Stimulated activated naive CD8-positive, alpha-beta T cell treated with anti-CD3 and anti-CD28 coated beads, Interleukin-15, amount 100 ng/mL, for 72 hours (primary cell): ENCODE measurements around the gene HAND2.

Experiments
- ATAC-seq: fragments of 150-1000 bp; cut with Tn5 transposase; 2 replicates; pipeline ENCODE4 v1.10.0; 2021; ENCODE audit warnings: mild to moderate bottlenecking, moderate library complexity
- DNase-seq, 2 donors: peaks; one replicate each; pipeline ENCODE4 v3.0.0; 2021 to 2022
- H3K27ac Mint-ChIP-seq, 2 donors: one replicate each; pipeline ENCODE4 v1.8.0; 2022; ENCODE audit warnings: mild to moderate bottlenecking in 2 of 2, mixed read lengths in 2 of 2, moderate library complexity in 2 of 2
- H3K27me3 Mint-ChIP-seq: one replicate; pipeline ENCODE4 v1.8.0; 2022; ENCODE audit warnings: mixed read lengths
- H3K4me1 Mint-ChIP-seq: one replicate; pipeline ENCODE4 v1.8.0; 2022; ENCODE audit warnings: mild to moderate bottlenecking, mixed read lengths
- H3K4me3 Mint-ChIP-seq, 2 donors: one replicate each; pipeline ENCODE4 v1.8.0; 2022; ENCODE audit warnings: mild to moderate bottlenecking in 2 of 2, mixed read lengths in 2 of 2, moderate library complexity in 1 of 2
- H3K9me3 Mint-ChIP-seq, 2 donors: one replicate each; pipeline ENCODE4 v1.8.0; 2022; ENCODE audit warnings: mixed read lengths in 2 of 2

Gene HAND2

DNA sequence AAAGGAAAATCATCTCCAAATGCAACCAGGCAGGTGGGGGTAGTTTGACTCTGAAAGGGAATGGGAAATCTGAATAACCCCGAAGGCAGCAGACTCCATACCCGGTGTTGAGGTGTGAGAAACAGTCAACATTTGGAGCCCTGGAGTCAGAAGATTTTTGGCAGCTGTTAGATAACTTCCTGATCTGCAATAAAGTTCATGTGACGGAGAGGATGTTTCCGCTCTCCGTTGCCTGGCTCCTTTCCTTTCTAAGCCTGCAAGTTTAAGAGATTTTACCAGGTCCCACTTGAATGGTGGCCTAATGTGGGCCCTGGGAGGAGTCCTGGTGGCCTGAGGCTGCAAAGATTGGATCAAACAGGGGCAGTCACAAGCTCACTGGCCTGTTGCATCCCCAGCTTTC is 27.7 kb downstream of the HAND2 start:
- no peak overlapping the region for H3K4me3 Mint-ChIP-seq
- peaks cover 30% of the 10 kb centered on the region for H3K4me1 Mint-ChIP-seq
- peaks cover 87% of the 10 kb centered on the region for H3K27me3 Mint-ChIP-seq

DNA sequence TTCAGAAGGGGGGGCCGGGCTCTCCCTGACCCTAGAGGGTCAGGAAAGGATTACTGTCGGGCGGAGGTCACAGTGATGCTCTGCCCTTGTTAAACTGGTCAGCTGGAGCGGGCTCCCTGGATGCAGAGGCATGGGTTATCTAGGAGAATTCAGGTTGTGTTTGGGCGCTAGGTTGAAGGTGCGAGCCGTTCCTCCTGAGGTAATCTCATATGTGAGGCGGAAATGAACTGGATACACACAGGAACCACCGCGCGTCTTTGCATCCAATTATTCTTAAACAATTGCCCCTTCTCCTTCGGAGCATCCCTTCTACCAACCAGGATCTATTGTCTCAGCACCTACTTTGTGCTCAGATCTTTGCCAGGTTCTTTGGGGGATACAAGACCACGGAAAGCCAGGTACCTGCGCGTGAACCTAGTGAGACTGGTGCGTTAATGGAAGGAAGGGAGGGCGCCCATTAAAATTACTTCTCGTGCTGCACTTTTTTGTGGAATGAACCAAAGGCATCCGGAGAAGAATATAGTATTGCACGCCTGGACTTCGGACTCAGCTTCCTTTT is 28.4 kb downstream of the HAND2 start:
- Mint-ChIP-seq H3K9me3 (peaks cover 4 to 7% of the 10 kb centered on the region in 2 donors), H3K4me1 (peaks cover 24% of the 10 kb centered on the region), H3K27ac (no peak overlapping the region), H3K27me3 (peaks cover 87% of the 10 kb centered on the region), H3K4me3 (peak overlapping the region; percentile 67 to 71)
- ATAC-seq = no peak
- peak in 1 of 2 donors; percentile 6 for DNase-seq

More for the DNA sequence above, 27.7 kb downstream of the HAND2 start:
- no peak overlapping the region for H3K27ac Mint-ChIP-seq
- ATAC-seq = no peak
- H3K9me3 Mint-ChIP-seq = peaks cover 4 to 7% of the 10 kb centered on the region in 2 donors
- no peak for DNase-seq

DNA sequence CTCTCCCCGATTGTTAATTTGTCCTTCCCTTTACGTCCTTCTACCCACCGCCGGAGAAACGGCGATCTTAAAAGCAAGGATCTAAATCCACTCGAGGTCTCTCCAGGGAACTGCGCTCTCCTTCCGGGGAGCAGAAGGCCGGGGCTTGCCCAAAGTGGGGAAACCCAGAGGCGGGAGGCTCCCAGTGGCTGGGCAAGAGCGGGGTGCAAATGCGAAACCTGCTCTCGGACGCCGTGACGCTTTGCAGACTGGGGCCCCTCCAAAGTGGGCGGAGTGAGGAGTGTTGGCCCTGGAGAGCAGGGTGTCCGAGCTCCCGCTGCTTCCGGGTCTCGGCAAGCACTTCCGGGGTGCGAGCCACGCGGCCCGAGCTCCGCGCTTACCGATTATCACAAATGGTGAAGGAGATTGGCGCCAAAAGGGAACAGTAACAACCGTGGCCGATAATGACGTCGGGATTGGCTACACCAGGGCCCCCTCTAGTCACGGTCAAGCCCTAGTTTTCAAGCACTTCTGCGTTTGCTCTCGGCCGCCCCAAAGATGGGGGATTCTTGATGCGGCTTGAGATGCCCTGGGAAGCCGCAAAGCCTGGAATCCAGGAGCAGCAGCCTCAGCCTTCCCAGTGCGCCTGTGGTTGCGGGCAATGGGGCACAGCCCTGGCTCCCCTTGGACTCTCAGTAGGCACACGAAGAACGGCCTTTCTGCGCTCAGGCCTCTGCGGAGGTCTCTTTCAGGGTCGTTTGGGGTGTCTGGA is 29.0 kb downstream of the HAND2 start:
- ATAC-seq (peak; percentile 45), DNase-seq (peak in 1 of 2 donors; percentile 46)
- peak overlapping the region; percentile 67 to 71 for H3K4me3 Mint-ChIP-seq
- peaks cover 18% of the 10 kb centered on the region for H3K4me1 Mint-ChIP-seq
- H3K27me3 Mint-ChIP-seq = peaks cover 87% of the 10 kb centered on the region
- peak overlapping the region in 1 of 2 donors; percentile 90 for H3K27ac Mint-ChIP-seq
- H3K9me3 Mint-ChIP-seq = peaks cover 4 to 7% of the 10 kb centered on the region in 2 donors

DNA sequence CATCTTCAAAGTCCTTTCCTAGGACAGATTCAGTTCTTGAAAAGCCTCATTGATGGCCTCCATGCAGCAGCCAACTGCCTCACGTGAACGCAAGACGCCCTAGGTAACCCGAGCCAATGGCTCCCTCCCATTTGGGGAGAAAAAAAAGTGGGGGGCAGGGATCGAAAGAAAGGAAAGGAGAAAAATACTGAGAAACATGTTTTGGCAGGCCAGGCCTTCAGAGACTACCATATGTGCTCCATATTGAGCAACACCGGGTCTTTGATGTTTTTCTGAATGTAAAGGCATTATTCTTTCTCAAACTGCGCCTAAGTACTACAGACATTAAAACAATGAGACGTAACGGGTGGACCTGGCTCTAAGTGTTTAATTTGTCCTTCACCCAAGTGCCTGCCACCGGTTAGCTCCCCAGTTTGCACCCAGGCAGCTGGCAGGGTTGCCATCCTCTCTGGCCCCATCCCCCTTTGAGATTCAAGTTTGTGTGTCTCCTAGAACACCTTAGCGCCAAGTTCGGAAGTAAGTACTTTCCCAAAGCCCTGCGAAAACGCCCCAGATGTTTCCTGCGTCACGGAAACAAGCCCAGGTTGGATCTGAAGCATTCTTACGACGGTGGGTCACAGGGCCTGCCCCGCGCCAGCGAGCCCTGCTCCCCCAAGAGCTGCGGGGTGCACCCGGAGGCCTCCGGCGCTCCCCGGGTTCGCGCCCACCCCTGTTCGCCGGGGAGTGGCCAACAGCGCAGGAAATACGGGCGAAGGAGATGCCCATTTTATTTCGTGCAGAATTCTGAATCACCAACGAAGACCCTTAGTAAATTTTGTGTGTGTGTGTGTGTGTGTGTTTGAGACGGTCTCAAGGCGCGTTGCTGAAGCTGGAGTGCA is 30.1 kb downstream of the HAND2 start:
- DNase-seq (no peak), ATAC-seq (no peak)
- Mint-ChIP-seq H3K27ac (no peak overlapping the region), H3K4me1 (peaks cover 12% of the 10 kb centered on the region), H3K27me3 (peaks cover 82% of the 10 kb centered on the region), H3K9me3 (peaks cover 4 to 7% of the 10 kb centered on the region in 2 donors), H3K4me3 (peak overlapping the region; percentile 19 to 60)

DNA sequence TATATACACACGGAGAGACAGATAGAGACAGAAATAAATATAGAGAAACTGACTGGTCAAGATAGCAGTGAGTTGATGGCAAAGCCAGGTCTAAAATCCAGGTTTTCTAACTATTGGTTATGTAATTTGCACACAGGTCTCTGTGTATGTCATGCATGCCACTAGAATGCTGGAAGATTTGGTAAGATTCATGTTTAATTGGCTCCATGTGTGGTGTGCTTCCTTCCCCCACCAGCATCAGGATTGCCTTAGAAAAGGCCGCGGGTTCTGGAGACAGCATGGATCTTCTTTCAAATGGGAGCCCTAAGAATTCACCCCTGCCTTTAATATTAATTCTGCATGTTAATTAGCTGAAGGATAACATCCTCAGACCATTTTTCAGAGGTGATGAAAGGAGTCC is 31.3 kb downstream of the HAND2 start:
- Mint-ChIP-seq H3K4me1 (peaks cover 20% of the 10 kb centered on the region), H3K4me3 (no peak overlapping the region), H3K27me3 (peaks cover 81% of the 10 kb centered on the region), H3K27ac (no peak overlapping the region), H3K9me3 (peaks cover 4 to 7% of the 10 kb centered on the region in 2 donors)
- no peak for DNase-seq
- ATAC-seq = no peak

DNA sequence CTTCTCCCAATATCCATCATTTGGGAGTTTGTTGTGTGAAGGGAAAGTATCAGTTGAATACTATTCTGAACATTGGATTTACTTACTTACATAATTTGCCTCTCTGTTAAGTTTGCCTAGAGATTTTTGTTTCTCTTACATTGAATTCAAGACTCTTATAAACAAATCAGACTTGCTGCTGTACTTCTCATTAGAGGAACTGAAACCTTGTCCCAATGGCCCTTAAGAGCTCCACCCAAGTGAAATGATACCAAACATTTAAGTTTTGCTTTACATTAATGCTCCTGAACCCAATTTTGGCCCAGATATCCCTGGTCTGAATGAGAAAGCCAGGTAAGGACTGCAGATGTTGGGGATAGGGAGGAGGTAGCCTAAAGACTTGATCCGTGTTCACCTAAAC is 32.0 kb downstream of the HAND2 start:
- DNase-seq = no peak
- no peak overlapping the region for H3K27ac Mint-ChIP-seq
- peaks cover 20% of the 10 kb centered on the region for H3K4me1 Mint-ChIP-seq
- peaks cover 4 to 7% of the 10 kb centered on the region in 2 donors for H3K9me3 Mint-ChIP-seq
- ATAC-seq = no peak
- H3K4me3 Mint-ChIP-seq = no peak overlapping the region
- peaks cover 79% of the 10 kb centered on the region for H3K27me3 Mint-ChIP-seq

DNA sequence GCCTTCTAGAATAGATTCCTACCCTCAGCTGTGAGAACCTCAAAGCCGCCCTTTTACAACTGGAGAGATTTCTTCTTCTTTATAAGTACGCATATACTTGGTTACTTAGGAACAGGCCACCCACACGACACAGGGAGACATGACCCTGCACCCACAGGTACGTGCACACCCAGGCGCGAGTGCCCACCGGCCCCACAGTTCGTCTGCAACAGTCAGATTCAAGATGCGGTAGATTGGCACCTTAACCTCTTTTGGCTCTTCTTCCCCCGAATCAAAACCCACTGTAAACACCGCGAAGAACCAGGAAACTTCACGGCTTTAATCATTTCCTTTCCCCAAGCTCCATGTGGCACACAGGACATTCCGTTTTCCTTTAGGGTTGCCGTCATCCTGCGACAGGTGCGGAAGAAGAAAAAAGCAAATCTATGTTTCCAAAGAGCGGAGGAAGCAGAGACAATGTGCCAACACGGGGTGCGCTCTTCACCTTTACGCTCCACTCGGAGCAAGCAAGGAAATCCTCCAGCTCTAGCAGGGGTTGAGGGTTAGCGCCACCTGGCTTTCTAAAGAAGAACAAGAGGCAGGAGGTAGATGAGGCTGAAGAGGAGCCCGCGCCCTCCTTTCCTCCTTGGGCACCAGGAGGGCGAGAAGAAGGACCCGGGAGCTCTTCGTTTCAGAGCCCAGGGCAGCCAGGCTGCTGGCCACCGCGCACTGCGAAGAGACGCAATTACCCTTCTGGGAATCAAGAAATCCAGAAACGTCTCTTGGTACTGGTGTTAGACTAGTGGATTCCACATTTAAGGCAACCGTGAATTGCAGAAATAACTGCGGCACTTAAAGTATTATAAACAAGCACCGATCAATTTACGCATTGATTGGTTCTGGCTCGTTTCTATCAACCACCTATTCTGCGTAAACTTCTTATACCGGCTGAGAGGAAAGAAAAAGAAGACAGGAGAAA is 35.7 kb downstream of the HAND2 start:
- Mint-ChIP-seq H3K27me3 (peaks cover 59% of the 10 kb centered on the region), H3K9me3 (no peaks in the 10 kb centered on the region), H3K4me3 (peak overlapping the region; percentile 85), H3K27ac (no peak overlapping the region), H3K4me1 (peaks cover 15% of the 10 kb centered on the region)
- DNase-seq (peak; percentile 62 to 66), ATAC-seq (peak; percentile 96)

DNA sequence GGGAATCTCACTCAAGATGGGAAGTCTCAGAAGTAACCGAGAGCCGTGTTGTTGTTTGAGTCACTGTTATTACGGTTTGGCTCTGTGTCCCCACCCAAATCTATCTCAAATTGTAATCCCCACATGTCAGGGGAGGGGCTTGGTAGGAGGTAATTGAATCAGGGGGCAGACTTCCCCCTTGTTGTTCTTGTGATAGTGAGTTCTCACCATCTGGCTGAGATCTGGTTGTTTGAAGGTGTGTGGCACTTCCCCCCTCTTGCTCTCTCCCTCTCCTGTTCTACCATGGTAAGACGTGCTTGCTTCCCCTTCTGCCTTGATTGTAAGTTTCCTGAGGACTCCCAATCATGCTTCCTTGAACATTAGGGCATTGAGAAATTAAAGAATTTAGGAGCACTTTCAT is 37.0 kb downstream of the HAND2 start:
- Mint-ChIP-seq H3K27ac (no peak overlapping the region), H3K4me1 (peaks cover 15% of the 10 kb centered on the region), H3K27me3 (peaks cover 56% of the 10 kb centered on the region), H3K4me3 (no peak overlapping the region), H3K9me3 (no peaks in the 10 kb centered on the region)
- ATAC-seq (no peak), DNase-seq (no peak)

DNA sequence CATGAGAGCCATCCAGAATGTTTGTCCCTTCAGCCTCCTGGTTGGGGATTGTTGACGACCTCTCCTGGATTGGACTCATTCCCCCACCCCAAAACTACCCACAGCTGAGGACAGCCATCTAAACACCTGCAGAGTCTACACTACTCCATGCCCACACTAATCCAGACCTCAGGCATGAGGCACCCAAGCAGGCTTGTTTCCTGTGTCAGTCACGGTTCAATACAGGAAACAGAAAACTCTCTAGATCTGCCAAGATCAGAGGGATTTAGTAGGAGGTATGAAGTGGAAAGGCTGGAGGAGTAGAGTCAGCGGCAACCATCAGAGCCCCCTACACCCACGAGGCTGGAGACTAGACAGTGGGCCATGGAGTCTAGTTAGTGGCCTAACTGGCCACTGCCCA is 37.7 kb downstream of the HAND2 start:
- H3K27me3 Mint-ChIP-seq = peaks cover 52% of the 10 kb centered on the region
- H3K9me3 Mint-ChIP-seq = no peaks in the 10 kb centered on the region

DNA sequence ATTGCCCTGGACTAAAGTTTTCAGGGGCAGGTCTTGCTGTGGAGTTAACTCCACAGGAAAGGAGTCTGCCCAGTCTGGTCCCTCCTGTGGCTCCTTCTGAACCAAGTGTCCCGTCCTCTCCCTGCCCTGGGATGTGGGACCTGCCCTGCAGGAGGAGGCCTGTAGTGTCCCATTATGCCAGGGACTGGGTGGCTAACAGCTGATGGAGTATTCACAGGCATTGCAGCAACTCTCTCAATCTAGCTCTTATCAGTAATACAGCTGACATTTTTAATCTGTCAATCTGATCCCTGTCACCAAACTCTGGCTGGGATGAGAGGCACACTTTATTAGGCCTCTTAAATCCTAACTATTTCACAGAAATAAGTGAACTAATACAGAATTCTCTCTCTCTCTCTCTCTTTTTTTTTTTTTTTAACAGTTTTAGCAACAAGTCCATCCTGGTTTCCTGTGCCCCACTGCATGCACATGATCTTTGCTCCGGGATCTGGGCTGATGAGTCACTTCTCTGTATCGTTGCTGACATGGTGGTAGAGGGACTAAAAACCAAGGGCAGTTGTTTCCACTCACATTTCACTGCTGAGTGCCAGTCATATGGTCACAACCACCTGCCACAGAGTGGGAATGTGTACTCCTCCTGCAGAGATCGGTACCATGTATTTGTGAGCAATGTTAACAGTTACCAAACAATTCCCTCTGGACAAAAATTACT is 39.1 kb downstream of the HAND2 start:
- no peak overlapping the region for H3K4me3 Mint-ChIP-seq
- peaks cover 38% of the 10 kb centered on the region for H3K27me3 Mint-ChIP-seq
- H3K4me1 Mint-ChIP-seq = peaks cover 15% of the 10 kb centered on the region
- H3K9me3 Mint-ChIP-seq = no peaks in the 10 kb centered on the region
- ATAC-seq = no peak
- no peak overlapping the region for H3K27ac Mint-ChIP-seq
- DNase-seq = no peak

More for the DNA sequence above, 37.7 kb downstream of the HAND2 start:
- peak; percentile 6 for ATAC-seq
- Mint-ChIP-seq H3K27ac (no peak overlapping the region), H3K4me1 (peaks cover 15% of the 10 kb centered on the region), H3K4me3 (no peak overlapping the region)
- DNase-seq = no peak

DNA sequence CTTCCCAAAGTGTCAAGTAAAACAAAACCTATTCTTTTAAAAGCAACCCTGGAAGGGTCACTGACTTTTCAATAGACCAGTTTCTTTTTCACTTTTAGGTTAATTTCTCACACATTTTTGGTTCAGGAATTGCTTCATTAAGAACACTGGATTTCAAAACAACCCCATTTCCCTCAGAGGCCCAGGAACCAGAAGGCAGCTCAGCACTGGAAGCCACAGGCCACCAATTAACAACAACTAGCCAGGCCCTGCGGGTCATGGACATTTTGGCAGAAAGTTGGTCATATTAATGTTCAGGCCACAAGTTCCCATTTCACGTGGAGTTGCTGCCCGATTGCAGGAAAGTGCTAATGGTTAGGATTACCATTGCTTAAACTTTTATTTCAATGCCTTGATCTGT is 39.8 kb downstream of the HAND2 start:
- ATAC-seq = no peak
- Mint-ChIP-seq H3K27ac (no peak overlapping the region), H3K4me1 (peaks cover 15% of the 10 kb centered on the region), H3K4me3 (no peak overlapping the region), H3K9me3 (no peaks in the 10 kb centered on the region), H3K27me3 (peaks cover 32% of the 10 kb centered on the region)
- DNase-seq = no peak

DNA sequence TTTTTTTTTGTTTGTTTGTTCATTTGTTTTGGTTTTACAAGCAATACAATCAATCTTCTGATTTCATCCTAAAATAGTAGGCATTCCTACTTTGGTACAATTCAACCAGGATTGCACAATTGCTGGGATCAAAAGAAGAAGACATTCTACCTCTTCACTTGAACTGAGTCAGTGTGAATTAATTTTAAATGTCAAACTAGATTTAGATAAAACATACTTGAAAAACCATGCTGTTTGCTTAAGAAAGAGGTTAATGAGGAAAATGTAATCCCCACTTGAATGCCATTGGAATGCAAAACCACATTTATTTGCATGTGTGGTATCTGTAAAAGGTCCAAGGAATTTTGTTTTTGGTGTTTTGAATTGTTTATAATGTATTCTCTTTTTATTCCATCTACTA is 40.5 kb downstream of the HAND2 start:
- Mint-ChIP-seq H3K9me3 (no peaks in the 10 kb centered on the region), H3K4me3 (no peak overlapping the region), H3K27me3 (peaks cover 29% of the 10 kb centered on the region), H3K4me1 (peaks cover 13% of the 10 kb centered on the region), H3K27ac (no peak overlapping the region)
- DNase-seq = no peak
- ATAC-seq = no peak

DNA sequence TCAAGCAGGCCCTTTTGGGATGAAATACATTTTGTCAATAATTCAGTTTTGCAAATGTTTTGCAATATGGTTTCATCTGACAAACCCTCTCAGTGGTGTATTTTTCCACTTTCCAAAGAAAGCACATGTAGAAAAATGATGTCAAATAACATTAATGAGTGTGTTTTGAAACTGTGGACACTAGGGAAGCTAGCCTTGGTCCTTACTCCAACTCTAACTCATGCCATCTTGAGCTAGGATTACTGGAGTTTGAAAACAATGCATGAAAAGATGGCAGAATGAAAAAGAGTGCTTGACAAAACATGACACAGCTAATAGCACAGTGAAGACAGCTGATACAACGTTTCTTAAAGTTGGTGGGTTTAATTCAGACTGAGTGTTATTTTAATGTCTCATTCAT is 41.4 kb downstream of the HAND2 start:
- Mint-ChIP-seq H3K4me1 (peaks cover 7% of the 10 kb centered on the region), H3K9me3 (no peaks in the 10 kb centered on the region), H3K4me3 (no peak overlapping the region), H3K27ac (no peak overlapping the region), H3K27me3 (peaks cover 22% of the 10 kb centered on the region)
- ATAC-seq (no peak), DNase-seq (no peak)

DNA sequence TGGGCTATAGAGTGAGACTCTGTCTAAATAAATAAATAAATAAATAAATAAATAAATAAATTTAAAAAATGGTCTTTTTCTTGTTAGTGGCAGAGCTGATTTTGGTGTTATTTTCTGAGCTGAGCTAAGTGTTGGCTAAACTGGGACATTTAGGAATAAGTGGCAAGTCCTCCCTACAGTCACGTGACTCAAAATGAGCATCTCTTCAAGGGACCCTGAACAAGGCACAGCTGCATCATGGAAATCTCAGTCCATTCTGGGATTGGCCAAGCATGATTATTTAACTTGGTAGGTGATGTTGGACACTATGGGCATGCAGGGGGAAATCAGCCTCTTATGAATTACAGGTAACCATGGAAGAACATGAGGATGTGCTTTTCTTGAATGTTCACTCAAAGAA is 42.0 kb downstream of the HAND2 start:
- H3K4me3 Mint-ChIP-seq = no peak overlapping the region
- ATAC-seq (no peak), DNase-seq (no peak)
- H3K4me1 Mint-ChIP-seq = peaks cover 7% of the 10 kb centered on the region
- no peak overlapping the region for H3K27ac Mint-ChIP-seq
- H3K27me3 Mint-ChIP-seq = peaks cover 17% of the 10 kb centered on the region
- no peaks in the 10 kb centered on the region for H3K9me3 Mint-ChIP-seq
